ENCODE results near the gene UBIAD1.

DNA sequence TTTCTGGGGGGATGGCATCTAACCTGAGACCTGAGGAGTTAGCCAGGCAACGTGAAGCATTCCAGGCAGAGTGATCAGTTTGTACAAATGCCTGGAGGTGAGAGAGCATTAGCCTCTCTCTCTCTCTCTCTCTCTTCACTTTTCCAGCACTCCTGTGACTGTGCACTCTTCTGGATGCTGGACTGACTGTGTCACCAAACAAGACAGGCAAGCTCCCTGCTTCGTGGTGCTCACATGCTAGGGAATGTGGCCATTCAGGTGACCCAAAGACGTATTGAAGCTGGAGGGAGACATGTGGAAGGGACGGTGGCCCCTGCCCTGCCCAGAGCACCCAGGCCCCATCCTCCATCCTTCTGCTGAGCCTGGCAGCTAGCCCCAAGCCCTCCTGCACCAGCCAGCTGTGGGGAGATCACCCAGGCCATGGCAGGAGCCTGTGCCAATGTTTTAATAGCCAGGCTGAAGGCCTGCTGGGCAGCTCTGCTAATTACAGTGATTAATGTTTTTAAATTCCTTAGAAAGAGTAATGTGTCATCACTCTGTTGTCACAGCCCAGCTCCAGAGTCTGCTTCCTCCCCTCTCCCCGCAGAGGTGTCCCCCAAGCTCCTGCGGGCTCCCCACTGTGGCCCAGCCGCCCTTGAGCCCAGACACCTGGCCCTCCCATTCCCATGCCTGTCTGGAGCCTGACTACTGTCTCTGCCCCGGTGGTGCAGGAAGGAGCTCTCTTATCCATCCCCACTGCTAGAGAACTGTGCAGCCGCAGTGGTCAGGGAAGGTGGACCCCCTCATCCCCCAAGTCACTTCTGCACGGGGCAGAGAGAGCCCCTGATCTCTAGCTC, 48.9 kb downstream of the UBIAD1 start:
- TF ChIP-seq TAF1 (IDR thresholded peaks at IDR 0.05; ENCODE audit: low read depth, low read length) (no peak), POLR2AphosphoS5 (IDR thresholded peaks at IDR 0.05; ENCODE audit: low read depth, low read length) (no peak), POLR2A (IDR thresholded peaks at IDR 0.05; ENCODE audit: low read depth, low read length) (no peak), SPI1 (IDR thresholded peaks at IDR 0.05; ENCODE audit: low read depth, low read length) (no peak), POU2F2 (IDR thresholded peaks at IDR 0.05; ENCODE audit: low read depth, low read length) (no peak), PAX5 (IDR thresholded peaks at IDR 0.05; ENCODE audit: insufficient read depth, low read length, severe bottlenecking) (no peak)

Measured in GM12891 (cell line).